GM18867 (cell line): ENCODE data around the gene BACH2.

Experiments
- ATAC-seq: cut with Tn5 transposase; IDR thresholded peaks from one replicate; pipeline ENCODE4 v1.9.1; 2021; ENCODE audit warnings: mild to moderate bottlenecking, moderate library complexity; ENCODE audit not compliant: unreplicated experiment

BACH2 gene

GRCh38 chr6:90241229-90241880, 55.3 kb downstream of the BACH2 start:
- ATAC-seq: no peak

- ATAC-seq: no peak
These were observed 58.0 kb downstream of the BACH2 start for GRCh38 chr6:90238496-90239266.

GRCh38 chr6:90237350-90237990, 59.2 kb downstream of the BACH2 start:
- no peak for ATAC-seq

- no peak for ATAC-seq
These were observed 62.6 kb downstream of the BACH2 start for GRCh38 chr6:90233994-90234393.

- ATAC-seq: no peak
These were observed 63.4 kb downstream of the BACH2 start for GRCh38 chr6:90233213-90233612.

GRCh38 chr6:90231798-90232197, 64.8 kb downstream of the BACH2 start:
- ATAC-seq: no peak

- no peak for ATAC-seq
These were observed 65.3 kb downstream of the BACH2 start for GRCh38 chr6:90231308-90231707.

GRCh38 chr6:90230548-90231215, 66.0 kb downstream of the BACH2 start:
- ATAC-seq: no peak

- ATAC-seq: no peak
These were observed 67.2 kb downstream of the BACH2 start for GRCh38 chr6:90229331-90230010.

GRCh38 chr6:90227673-90228072, 69.0 kb downstream of the BACH2 start:
- no peak for ATAC-seq

- ATAC-seq: no peak
These were observed 69.4 kb downstream of the BACH2 start for GRCh38 chr6:90227213-90227612.

GRCh38 chr6:90226257-90226656, 70.4 kb downstream of the BACH2 start:
- ATAC-seq: no peak

GRCh38 chr6:90224196-90224595, 72.4 kb downstream of the BACH2 start:
- no peak for ATAC-seq

GRCh38 chr6:90222724-90223198, 73.9 kb downstream of the BACH2 start:
- ATAC-seq: no peak

- ATAC-seq: no peak
These were observed 74.6 kb downstream of the BACH2 start for GRCh38 chr6:90222008-90222407.

- ATAC-seq: no peak
These were observed 75.2 kb downstream of the BACH2 start for GRCh38 chr6:90221403-90221802.

GRCh38 chr6:90220273-90220672, 76.4 kb downstream of the BACH2 start:
- no peak for ATAC-seq

- no peak for ATAC-seq
These were observed 77.2 kb downstream of the BACH2 start for GRCh38 chr6:90219209-90219985.

GRCh38 chr6:90218959-90219208, 77.8 kb downstream of the BACH2 start:
- ATAC-seq: no peak

GRCh38 chr6:90217506-90218127, 79.0 kb downstream of the BACH2 start:
- ATAC-seq: no peak
